ENCODE results near the gene HDAC4.

Gene HDAC4

DNA sequence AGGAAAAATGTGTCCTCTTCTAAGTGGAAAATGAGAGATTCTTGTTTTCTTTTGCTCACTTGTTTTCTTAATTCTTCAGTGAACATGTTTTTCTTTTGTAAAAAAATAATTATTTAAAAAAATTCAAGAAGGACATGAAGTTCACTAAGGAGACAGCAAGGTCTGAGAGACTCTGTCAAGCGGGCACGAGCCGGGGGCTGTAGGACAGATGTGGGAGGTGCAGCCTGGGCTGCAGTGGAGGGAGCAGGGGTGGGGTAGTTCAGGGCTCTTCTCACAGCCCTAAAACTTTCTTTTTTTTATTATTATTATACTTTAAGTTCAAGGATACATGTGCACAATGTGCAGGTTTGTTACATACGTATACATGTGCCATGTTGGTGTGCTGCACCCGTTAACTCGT lies 4.3 kb upstream of the HDAC4 start:
- Histone ChIP-seq H3K27me3 (replicated peaks; ENCODE audit: control insufficient read depth, insufficient read depth, low read length) (no peaks in the 10 kb centered on the region), H3K4me3 (ENCODE audit: low read length) (no peak overlapping the region), H3K9me3 (ENCODE audit: control insufficient read depth, low read length) (peaks cover 13% of the 10 kb centered on the region), H3K36me3 (ENCODE audit: control insufficient read depth, insufficient read depth, low read length, severe bottlenecking) (no peaks in the 10 kb centered on the region), H3K4me1 (ENCODE audit: control insufficient read depth, insufficient read depth, low read length) (peaks cover 6% of the 10 kb centered on the region), H3K9ac (ENCODE audit: low read length) (no peak overlapping the region)
- DNase-seq (ENCODE audit: low read depth) = no peak

DNA sequence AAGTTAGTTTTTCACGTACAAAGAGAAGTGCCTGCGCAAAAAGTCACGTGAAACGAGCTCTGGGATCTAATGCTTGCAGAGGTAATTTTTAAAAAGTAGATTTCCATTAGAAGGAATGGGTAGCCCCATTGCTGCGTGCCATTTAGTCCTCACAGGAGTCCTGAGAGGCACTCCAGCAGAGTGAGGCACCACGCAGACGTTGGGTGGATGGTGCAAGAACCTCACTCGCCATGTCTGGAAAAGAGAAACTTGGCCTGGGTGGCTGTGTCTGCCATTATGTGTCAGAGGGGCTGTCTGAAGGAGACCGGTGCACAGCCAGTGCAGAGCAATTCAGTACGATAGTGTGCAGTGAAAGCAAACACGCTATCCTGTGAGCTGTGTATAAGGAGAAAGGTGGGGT lies 1.8 kb upstream of the HDAC4 start:
- no peak for DNase-seq (ENCODE audit: low read depth)
- Histone ChIP-seq H3K27me3 (replicated peaks; ENCODE audit: control insufficient read depth, insufficient read depth, low read length) (no peaks in the 10 kb centered on the region), H3K4me3 (ENCODE audit: low read length) (peak overlapping the region; percentile 97), H3K4me1 (ENCODE audit: control insufficient read depth, insufficient read depth, low read length) (peaks cover 20% of the 10 kb centered on the region), H3K9me3 (ENCODE audit: control insufficient read depth, low read length) (no peaks in the 10 kb centered on the region), H3K9ac (ENCODE audit: low read length) (peak overlapping the region; percentile 100), H3K36me3 (ENCODE audit: control insufficient read depth, insufficient read depth, low read length, severe bottlenecking) (no peaks in the 10 kb centered on the region)

DNA sequence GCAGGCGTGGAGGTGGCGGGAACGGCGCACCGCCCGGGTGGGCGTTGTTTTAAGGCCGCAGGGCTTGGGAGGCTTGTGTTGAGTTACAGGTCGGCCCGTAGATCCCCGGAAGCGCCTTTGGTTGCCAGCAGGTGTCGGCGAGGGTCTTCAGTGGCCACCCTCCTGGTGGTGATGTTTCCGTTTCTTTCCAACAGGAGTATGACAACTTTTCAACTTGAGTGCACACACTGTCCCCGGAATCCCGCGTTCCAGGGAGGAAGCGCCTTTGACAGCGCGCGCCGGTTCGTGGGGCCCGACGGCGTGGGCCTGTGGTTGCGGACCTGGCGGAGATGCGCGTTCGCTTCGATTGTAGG lies 1.0 kb upstream of the HDAC4 start:
- Histone ChIP-seq H3K27me3 (replicated peaks; ENCODE audit: control insufficient read depth, insufficient read depth, low read length) (no peaks in the 10 kb centered on the region), H3K4me3 (ENCODE audit: low read length) (peak overlapping the region; percentile 97), H3K9me3 (ENCODE audit: control insufficient read depth, low read length) (no peaks in the 10 kb centered on the region), H3K4me1 (ENCODE audit: control insufficient read depth, insufficient read depth, low read length) (peaks cover 20% of the 10 kb centered on the region), H3K9ac (ENCODE audit: low read length) (peak overlapping the region; percentile 100), H3K36me3 (ENCODE audit: control insufficient read depth, insufficient read depth, low read length, severe bottlenecking) (no peaks in the 10 kb centered on the region)
- peak; percentile 62 for DNase-seq (ENCODE audit: low read depth)

DNA sequence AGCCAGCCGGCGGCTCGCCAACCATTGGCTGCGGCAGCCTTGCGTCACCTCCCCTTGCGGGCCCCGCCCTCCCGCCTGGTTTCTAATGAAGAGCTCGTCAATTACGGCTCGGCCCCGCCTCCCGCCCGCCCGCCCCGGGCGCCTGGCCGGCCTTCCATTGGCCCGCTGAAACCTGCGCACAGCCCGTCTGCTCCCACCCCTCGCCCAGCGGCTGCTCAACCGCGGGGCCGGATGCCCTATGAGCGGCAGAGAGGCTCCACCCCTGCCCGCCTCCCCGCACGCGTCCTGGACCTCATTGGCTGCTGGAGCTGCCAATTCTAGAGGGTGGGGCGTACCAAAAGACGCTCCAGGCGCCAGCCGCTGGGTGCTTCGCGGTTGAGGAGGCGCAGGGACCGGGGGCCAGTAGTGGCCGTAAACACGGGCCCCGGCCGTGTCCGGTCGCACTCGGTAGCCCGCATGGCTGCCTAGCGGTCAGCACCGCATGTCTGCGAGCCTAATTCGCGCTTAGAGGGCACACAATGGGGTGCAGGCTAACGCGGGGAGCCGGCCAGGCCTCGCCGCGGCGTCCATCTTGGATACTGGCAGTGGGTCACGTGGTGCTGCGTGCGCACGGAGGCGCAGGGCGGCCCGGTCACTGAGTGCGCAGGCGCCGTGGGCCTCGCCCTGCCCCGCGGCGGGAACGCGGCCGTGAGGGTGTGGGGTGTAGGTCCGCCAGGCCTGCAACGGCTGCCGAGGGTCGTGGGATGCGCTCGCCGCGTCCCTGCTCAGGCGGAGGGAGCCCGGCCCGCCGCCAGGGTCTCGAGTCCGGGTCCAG lies 454 bp upstream of the HDAC4 start:
- Histone ChIP-seq H3K36me3 (ENCODE audit: control insufficient read depth, insufficient read depth, low read length, severe bottlenecking) (no peaks in the 10 kb centered on the region), H3K9me3 (ENCODE audit: control insufficient read depth, low read length) (no peaks in the 10 kb centered on the region), H3K27me3 (replicated peaks; ENCODE audit: control insufficient read depth, insufficient read depth, low read length) (no peaks in the 10 kb centered on the region), H3K4me3 (ENCODE audit: low read length) (peak overlapping the region; percentile 97), H3K4me1 (ENCODE audit: control insufficient read depth, insufficient read depth, low read length) (peaks cover 20% of the 10 kb centered on the region), H3K9ac (ENCODE audit: low read length) (peak overlapping the region; percentile 100)
- peak; percentile 99 for DNase-seq (ENCODE audit: low read depth)

DNA sequence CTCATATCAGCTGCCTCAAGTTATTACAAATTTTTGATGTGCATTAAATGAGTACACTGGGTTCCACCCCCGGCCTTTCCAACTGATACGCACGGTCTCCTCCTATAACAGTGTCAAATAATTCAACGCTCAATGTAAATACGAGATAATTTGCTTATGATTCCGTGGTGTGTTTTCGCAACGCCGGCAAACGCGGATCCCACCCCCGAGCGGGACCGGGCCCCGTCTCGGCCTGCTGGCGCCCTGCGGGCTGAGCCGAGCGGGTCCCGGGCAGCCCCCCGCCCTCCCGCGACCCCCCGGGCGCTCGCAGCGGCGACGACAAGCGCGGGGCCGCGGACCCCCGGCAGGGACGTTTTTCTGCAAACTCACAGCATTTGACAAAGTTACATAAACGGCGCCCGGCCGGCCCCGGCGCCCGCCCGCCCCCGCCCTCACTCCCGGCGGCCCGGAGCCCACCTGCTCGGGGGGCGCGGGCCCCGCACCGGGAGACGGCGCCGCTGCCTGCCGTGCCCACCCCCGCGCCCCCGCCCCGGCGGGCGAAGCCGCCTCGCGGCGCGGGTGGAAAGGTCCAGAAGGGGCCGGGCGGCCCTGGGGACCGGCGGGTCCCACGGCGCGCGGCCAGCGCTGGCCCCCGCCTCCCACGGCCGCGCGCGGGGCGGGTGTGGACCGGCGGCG lies 762 bp downstream of the HDAC4 start:
- DNase-seq (ENCODE audit: low read depth) = peak; percentile 54
- Histone ChIP-seq H3K27me3 (replicated peaks; ENCODE audit: control insufficient read depth, insufficient read depth, low read length) (no peaks in the 10 kb centered on the region), H3K9ac (ENCODE audit: low read length) (peak overlapping the region; percentile 73), H3K36me3 (ENCODE audit: control insufficient read depth, insufficient read depth, low read length, severe bottlenecking) (no peaks in the 10 kb centered on the region), H3K4me3 (ENCODE audit: low read length) (peak overlapping the region; percentile 86), H3K4me1 (ENCODE audit: control insufficient read depth, insufficient read depth, low read length) (peaks cover 20% of the 10 kb centered on the region), H3K9me3 (ENCODE audit: control insufficient read depth, low read length) (no peaks in the 10 kb centered on the region)

DNA sequence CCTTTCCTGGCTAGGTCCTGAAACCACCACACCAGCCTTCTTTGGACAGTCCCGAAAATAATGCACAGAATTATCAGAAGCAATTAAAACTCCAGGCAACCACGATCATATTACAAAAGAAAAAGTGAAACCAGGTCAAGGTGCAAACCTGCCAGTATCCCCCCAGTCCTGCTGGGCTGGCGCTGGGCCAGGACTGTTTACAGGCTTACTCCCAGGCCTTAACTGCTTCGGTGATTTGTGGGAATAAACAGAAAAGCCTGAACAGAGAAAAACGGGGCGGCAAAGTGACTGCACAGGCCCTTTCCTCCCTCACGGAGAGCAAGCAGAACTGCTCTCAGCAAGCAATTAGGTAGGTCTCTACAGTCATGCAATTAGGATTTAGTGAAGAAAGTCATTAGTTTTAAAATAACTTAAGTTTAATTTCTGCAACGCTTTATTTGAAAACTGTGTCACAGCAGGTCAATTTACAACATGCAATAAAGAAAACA lies 1.3 kb downstream of the HDAC4 start:
- H3K27me3 ChIP-seq (replicated peaks; ENCODE audit: control insufficient read depth, insufficient read depth, low read length) = no peaks in the 10 kb centered on the region
- peaks cover 20% of the 10 kb centered on the region for H3K4me1 ChIP-seq (ENCODE audit: control insufficient read depth, insufficient read depth, low read length)
- H3K9me3 ChIP-seq (ENCODE audit: control insufficient read depth, low read length) = no peaks in the 10 kb centered on the region
- peak overlapping the region; percentile 73 for H3K9ac ChIP-seq (ENCODE audit: low read length)
- no peaks in the 10 kb centered on the region for H3K36me3 ChIP-seq (ENCODE audit: control insufficient read depth, insufficient read depth, low read length, severe bottlenecking)
- peak overlapping the region; percentile 86 for H3K4me3 ChIP-seq (ENCODE audit: low read length)
- peak; percentile 48 for DNase-seq (ENCODE audit: low read depth)

DNA sequence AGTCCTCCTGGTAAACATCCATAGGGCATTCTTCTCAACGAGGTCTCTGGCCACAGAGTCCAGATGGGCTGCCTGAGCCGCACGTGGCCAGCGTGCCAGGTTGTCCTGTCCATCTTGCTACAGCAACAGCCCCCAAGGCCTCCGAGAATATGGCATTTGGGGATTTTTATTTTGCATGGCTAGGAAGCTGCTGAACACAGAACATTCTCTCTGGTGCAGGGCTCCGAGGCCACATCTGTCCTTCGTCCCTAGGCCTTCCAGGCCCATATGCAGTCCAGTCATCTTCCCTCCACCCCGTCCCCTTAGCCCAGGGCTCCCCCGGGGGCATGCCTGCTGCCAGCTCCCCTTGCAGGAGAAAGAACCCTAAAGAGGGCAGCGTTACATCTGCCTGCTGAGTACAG lies 2.3 kb downstream of the HDAC4 start:
- Histone ChIP-seq H3K27me3 (replicated peaks; ENCODE audit: control insufficient read depth, insufficient read depth, low read length) (no peaks in the 10 kb centered on the region), H3K36me3 (ENCODE audit: control insufficient read depth, insufficient read depth, low read length, severe bottlenecking) (no peaks in the 10 kb centered on the region), H3K4me3 (ENCODE audit: low read length) (no peak overlapping the region), H3K9ac (ENCODE audit: low read length) (no peak overlapping the region), H3K4me1 (ENCODE audit: control insufficient read depth, insufficient read depth, low read length) (peaks cover 22% of the 10 kb centered on the region), H3K9me3 (ENCODE audit: control insufficient read depth, low read length) (no peaks in the 10 kb centered on the region)
- peak; percentile 42 for DNase-seq (ENCODE audit: low read depth)

DNA sequence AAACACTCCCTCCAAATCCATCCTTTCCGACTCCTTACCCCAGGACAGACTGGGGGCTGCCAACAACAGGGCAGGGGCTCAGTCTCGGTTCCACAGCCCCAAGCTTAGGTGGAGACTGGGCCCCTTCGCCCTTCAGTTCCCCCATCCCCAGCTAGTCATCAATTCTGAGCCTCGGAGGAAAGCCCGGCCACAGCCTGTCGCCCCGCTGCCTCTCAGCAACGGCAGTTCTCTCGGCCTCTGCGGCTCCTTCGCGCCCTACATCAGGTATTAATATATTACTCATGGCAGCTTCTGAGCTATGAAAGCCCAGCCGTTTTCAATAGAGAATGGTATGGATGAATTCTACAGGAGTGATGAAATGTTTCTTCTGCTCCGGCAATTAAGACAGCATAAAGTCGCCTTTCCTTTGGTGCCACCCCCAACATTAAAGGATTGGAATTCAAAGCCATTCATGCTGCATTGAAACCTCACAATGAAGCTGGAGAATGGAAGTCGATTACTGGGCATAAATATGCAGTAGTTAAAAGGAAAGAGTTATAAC lies 2.8 kb downstream of the HDAC4 start:
- DNase-seq (ENCODE audit: low read depth) = peak; percentile 71
- Histone ChIP-seq H3K9ac (ENCODE audit: low read length) (no peak overlapping the region), H3K4me3 (ENCODE audit: low read length) (no peak overlapping the region), H3K27me3 (replicated peaks; ENCODE audit: control insufficient read depth, insufficient read depth, low read length) (no peaks in the 10 kb centered on the region), H3K36me3 (ENCODE audit: control insufficient read depth, insufficient read depth, low read length, severe bottlenecking) (no peaks in the 10 kb centered on the region), H3K9me3 (ENCODE audit: control insufficient read depth, low read length) (no peaks in the 10 kb centered on the region), H3K4me1 (ENCODE audit: control insufficient read depth, insufficient read depth, low read length) (peaks cover 27% of the 10 kb centered on the region)

DNA sequence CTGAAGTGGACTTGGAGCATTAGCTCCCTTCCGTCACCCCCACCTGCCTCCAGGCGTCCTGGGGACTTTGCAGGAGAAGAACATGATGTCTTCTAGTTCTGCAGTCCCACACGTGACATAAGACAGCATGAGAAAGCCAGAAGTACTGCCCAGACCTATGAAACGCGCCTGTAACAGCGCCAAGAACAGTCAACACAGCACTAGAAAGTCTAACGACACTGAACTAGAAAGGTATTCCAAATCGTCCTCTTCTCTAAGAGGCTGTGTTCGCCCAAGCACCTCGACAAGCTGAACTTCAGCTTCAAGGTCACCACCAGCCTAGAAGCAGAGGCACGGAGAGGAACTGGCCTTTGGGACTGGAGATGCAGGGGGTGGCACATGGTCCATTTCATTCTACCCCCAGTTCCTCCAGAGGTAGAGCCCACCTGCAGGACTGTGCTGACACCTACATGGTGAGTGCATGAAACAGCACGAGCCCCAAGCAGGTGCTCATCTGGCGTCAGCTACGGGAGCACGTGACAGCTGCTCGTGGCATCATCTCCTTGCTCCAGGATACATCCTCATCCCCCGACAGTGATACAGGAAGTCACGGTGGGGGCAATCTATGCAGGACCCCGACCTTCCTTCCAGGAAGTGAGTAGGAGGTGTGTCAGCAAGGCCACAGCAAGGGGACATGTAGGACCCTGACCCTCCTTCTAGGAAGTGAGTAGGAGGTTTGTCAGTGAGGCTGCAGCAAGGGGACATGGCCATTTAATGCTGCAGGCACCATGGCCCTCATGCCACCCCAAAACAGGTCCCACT lies 3.7 kb downstream of the HDAC4 start:
- DNase-seq (ENCODE audit: low read depth) = no peak
- H3K27me3 ChIP-seq (replicated peaks; ENCODE audit: control insufficient read depth, insufficient read depth, low read length) = no peaks in the 10 kb centered on the region
- no peaks in the 10 kb centered on the region for H3K9me3 ChIP-seq (ENCODE audit: control insufficient read depth, low read length)
- H3K9ac ChIP-seq (ENCODE audit: low read length) = no peak overlapping the region
- no peaks in the 10 kb centered on the region for H3K36me3 ChIP-seq (ENCODE audit: control insufficient read depth, insufficient read depth, low read length, severe bottlenecking)
- H3K4me3 ChIP-seq (ENCODE audit: low read length) = no peak overlapping the region
- H3K4me1 ChIP-seq (ENCODE audit: control insufficient read depth, insufficient read depth, low read length) = peaks cover 22% of the 10 kb centered on the region

DNA sequence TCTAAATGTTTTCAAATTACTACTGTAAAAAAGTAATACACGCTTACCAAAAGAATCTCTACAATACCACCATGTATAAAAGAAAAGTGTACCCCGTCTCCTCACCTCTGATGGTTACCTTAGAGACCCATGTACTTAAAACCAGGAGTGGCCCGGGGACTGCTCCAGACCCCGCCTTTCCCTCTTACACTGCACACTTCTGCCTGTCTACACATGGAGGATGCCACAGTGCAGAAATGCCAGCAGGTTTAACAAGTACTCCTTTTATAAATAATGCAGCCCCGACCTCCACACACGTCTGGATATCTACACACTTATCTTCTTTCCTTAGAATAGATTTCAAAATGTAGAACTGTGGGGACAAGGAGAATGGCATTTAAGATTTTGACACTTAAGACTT lies 5.3 kb downstream of the HDAC4 start:
- no peak for DNase-seq (ENCODE audit: low read depth)
- no peaks in the 10 kb centered on the region for H3K36me3 ChIP-seq (ENCODE audit: control insufficient read depth, insufficient read depth, low read length, severe bottlenecking)
- no peak overlapping the region for H3K9ac ChIP-seq (ENCODE audit: low read length)
- peaks cover 22% of the 10 kb centered on the region for H3K4me1 ChIP-seq (ENCODE audit: control insufficient read depth, insufficient read depth, low read length)
- H3K4me3 ChIP-seq (ENCODE audit: low read length) = no peak overlapping the region
- H3K9me3 ChIP-seq (ENCODE audit: control insufficient read depth, low read length) = no peaks in the 10 kb centered on the region
- H3K27me3 ChIP-seq (replicated peaks; ENCODE audit: control insufficient read depth, insufficient read depth, low read length) = no peaks in the 10 kb centered on the region

DNA sequence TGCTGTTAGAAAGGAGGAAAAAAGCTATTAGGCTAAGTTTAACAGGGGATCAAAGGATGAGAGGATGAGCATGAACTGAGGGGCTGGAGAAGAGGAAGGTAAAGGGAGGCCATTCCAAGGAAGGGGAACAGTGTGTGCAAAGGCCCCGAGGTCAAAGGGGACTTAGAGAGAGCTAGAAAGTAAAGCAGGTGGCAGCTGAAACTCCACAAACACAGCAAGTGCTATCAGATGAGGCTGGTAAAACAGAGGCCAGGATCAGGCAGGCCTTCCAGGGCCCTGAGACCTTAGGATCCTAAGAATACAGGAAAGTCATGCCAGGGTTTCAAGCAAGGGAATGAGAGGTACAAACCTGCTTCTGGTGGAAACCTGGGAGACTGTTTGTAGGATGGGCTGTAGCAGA lies 5.8 kb downstream of the HDAC4 start:
- no peak for DNase-seq (ENCODE audit: low read depth)
- no peaks in the 10 kb centered on the region for H3K36me3 ChIP-seq (ENCODE audit: control insufficient read depth, insufficient read depth, low read length, severe bottlenecking)
- H3K9me3 ChIP-seq (ENCODE audit: control insufficient read depth, low read length) = no peaks in the 10 kb centered on the region
- H3K4me3 ChIP-seq (ENCODE audit: low read length) = no peak overlapping the region
- H3K27me3 ChIP-seq (replicated peaks; ENCODE audit: control insufficient read depth, insufficient read depth, low read length) = no peaks in the 10 kb centered on the region
- H3K9ac ChIP-seq (ENCODE audit: low read length) = no peak overlapping the region
- H3K4me1 ChIP-seq (ENCODE audit: control insufficient read depth, insufficient read depth, low read length) = peaks cover 22% of the 10 kb centered on the region

Data from adipocyte (in vitro differentiated cells).